ENCODE results near the gene TRPV6. TPM values are rescaled to one million over a fixed set of nuclear protein-coding genes. Genes with fewer than 3 reads are reported as not detected.

Gene TRPV6
- total RNA-seq, 1 donor from 2014 or later = not detected

GRCh38 chr7:142933092-142933475 is 47.5 kb upstream of the TRPV6 start:
- H3K4me2 ChIP-seq = no peak overlapping the region
- Mint-ChIP-seq H3K4me3 (no peak overlapping the region), H3K36me3 (no peaks in the 10 kb centered on the region), H3K27me3 (ENCODE audit: insufficient read depth, low read depth) (peaks cover 4% of the 10 kb centered on the region), H3K9me3 (peaks cover 3% of the 10 kb centered on the region), H3K4me1 (peaks cover 3% of the 10 kb centered on the region), H3K27ac (no peak overlapping the region)
- H3K36me3 ChIP-seq = no peaks in the 10 kb centered on the region
- H4K20me1 ChIP-seq (ENCODE audit: low read depth) = no peaks in the 10 kb centered on the region
- DNase-seq (ENCODE audit: low spot score) = no peak
- H3K79me2 ChIP-seq (ENCODE audit: low read depth) = no peaks in the 10 kb centered on the region
- H3K4me1 ChIP-seq = no peaks in the 10 kb centered on the region
- no peaks in the 10 kb centered on the region for H3F3A ChIP-seq (ENCODE audit: low read depth)
- no peak overlapping the region for H2AFZ ChIP-seq (replicated peaks)
- no peaks in the 10 kb centered on the region for H3K9me3 ChIP-seq (ENCODE audit: low read depth)
- H3K27ac ChIP-seq = no peak overlapping the region
- TF ChIP-seq EZH2phosphoT487 (IDR thresholded peaks at IDR 0.05) (no peak), CTCF (IDR thresholded peaks at IDR 0.05) (no peak), EZH2 (IDR thresholded peaks at IDR 0.05) (no peak)
- H3K27me3 ChIP-seq = no peaks in the 10 kb centered on the region
- H3K9ac ChIP-seq = no peak overlapping the region
- H3K4me3 ChIP-seq = no peak overlapping the region

GRCh38 chr7:142932386-142933091 is 47.0 kb upstream of the TRPV6 start:
- DNase-seq (ENCODE audit: low spot score) = no peak
- Mint-ChIP-seq H3K27me3 (ENCODE audit: insufficient read depth, low read depth) (peaks cover 4% of the 10 kb centered on the region), H3K27ac (no peak overlapping the region), H3K4me3 (no peak overlapping the region), H3K9me3 (peaks cover 3% of the 10 kb centered on the region), H3K4me1 (no peaks in the 10 kb centered on the region), H3K36me3 (no peaks in the 10 kb centered on the region)
- TF ChIP-seq EZH2phosphoT487 (IDR thresholded peaks at IDR 0.05) (no peak), EZH2 (IDR thresholded peaks at IDR 0.05) (no peak), CTCF (IDR thresholded peaks at IDR 0.05) (no peak)
- H3K79me2 ChIP-seq (ENCODE audit: low read depth) = no peaks in the 10 kb centered on the region
- H3F3A ChIP-seq (ENCODE audit: low read depth) = no peaks in the 10 kb centered on the region
- no peaks in the 10 kb centered on the region for H3K4me1 ChIP-seq
- no peaks in the 10 kb centered on the region for H4K20me1 ChIP-seq (ENCODE audit: low read depth)
- H3K27me3 ChIP-seq = no peaks in the 10 kb centered on the region
- H3K4me2 ChIP-seq = no peak overlapping the region
- H3K4me3 ChIP-seq = no peak overlapping the region
- no peak overlapping the region for H2AFZ ChIP-seq (replicated peaks)
- no peaks in the 10 kb centered on the region for H3K36me3 ChIP-seq
- H3K27ac ChIP-seq = no peak overlapping the region
- H3K9me3 ChIP-seq (ENCODE audit: low read depth) = no peaks in the 10 kb centered on the region
- no peak overlapping the region for H3K9ac ChIP-seq

GRCh38 chr7:142930126-142930730 is 44.7 kb upstream of the TRPV6 start:
- Mint-ChIP-seq H3K27ac (no peak overlapping the region), H3K9me3 (peaks cover 3% of the 10 kb centered on the region), H3K4me1 (no peaks in the 10 kb centered on the region), H3K4me3 (no peak overlapping the region), H3K36me3 (no peaks in the 10 kb centered on the region), H3K27me3 (ENCODE audit: insufficient read depth, low read depth) (peaks cover 4% of the 10 kb centered on the region)
- no peak for TF ChIP-seq CTCF (IDR thresholded peaks at IDR 0.05)
- no peak for TF ChIP-seq EZH2phosphoT487 (IDR thresholded peaks at IDR 0.05)
- no peak for TF ChIP-seq EZH2 (IDR thresholded peaks at IDR 0.05)
- no peak for DNase-seq (ENCODE audit: low spot score)
- Histone ChIP-seq H3K4me2 (no peak overlapping the region), H3F3A (ENCODE audit: low read depth) (no peaks in the 10 kb centered on the region), H3K4me3 (no peak overlapping the region), H3K79me2 (ENCODE audit: low read depth) (no peaks in the 10 kb centered on the region), H3K4me1 (no peaks in the 10 kb centered on the region), H3K9me3 (ENCODE audit: low read depth) (no peaks in the 10 kb centered on the region), H3K27ac (no peak overlapping the region), H3K9ac (no peak overlapping the region), H2AFZ (replicated peaks) (no peak overlapping the region), H3K27me3 (no peaks in the 10 kb centered on the region), H4K20me1 (ENCODE audit: low read depth) (no peaks in the 10 kb centered on the region), H3K36me3 (no peaks in the 10 kb centered on the region)
